HepG2 (cell line): Measurements from ENCODE around the gene BTD. TPM values are rescaled to one million over a fixed set of nuclear protein-coding genes. Genes with fewer than 3 reads are reported as not detected.
A peak's percentile ranks its signal among the peaks of the same experiment; 100 is the strongest.

Experiments
- ARID3A ChIP-seq: IDR thresholded peaks from 2 replicates; pipeline ENCODE4 v1.6.1; 2012; ENCODE audit warnings: low read depth, low read length, improper control_type of control experiment
- ARID5B ChIP-seq: IDR thresholded peaks from 2 replicates; pipeline ENCODE4 v1.4.0; 2020; ENCODE audit warnings: mild to moderate bottlenecking, missing genetic modification reagents
- DDIT3 ChIP-seq: sonication (generic); formaldehyde crosslinking; IDR thresholded peaks from 2 replicates; pipeline ENCODE4 v1.4.0; 2020; ENCODE audit warnings: mild to moderate bottlenecking, missing genetic modification reagents
- EEA1 ChIP-seq: sonication (generic); formaldehyde crosslinking; IDR thresholded peaks from 2 replicates; pipeline ENCODE4 v1.5.1; 2020; ENCODE audit warnings: mild to moderate bottlenecking, missing genetic modification reagents, borderline replicate concordance
- HIVEP1 ChIP-seq: sonication (generic); formaldehyde crosslinking; IDR thresholded peaks from 2 replicates; pipeline ENCODE4 v1.4.0; 2020; ENCODE audit warnings: mild to moderate bottlenecking, missing genetic modification reagents
- HNRNPH1 ChIP-seq: fragments of 200-400 bp; formaldehyde crosslinking; optimal IDR thresholded peaks from 2 replicates; pipeline ENCODE3; 2017; ENCODE audit warnings: mild to moderate bottlenecking, low read depth, low read length
- KMT2B ChIP-seq: IDR thresholded peaks from 2 replicates; pipeline ENCODE4 v1.6.1; 2016; ENCODE audit warnings: missing genetic modification reagents, missing compliant biosample characterization
- NFE2L2 ChIP-seq: fragments of 150-350 bp; IDR thresholded peaks from 2 replicates; pipeline ENCODE4 v1.6.1; 2014; ENCODE audit warnings: low read length
- PRMT3 ChIP-seq: sonication (generic); formaldehyde crosslinking; IDR thresholded peaks from 2 replicates; pipeline ENCODE4 v1.8.1; 2022; ENCODE audit warnings: low read depth, mild to moderate bottlenecking, moderate library complexity, missing genetic modification reagents, borderline replicate concordance
- RXRB ChIP-seq: IDR thresholded peaks from 2 replicates; pipeline ENCODE4 v1.6.1; 2016; ENCODE audit warnings: borderline replicate concordance, missing genetic modification reagents, missing compliant biosample characterization
- SAFB2 ChIP-seq: sonication (generic); formaldehyde crosslinking; IDR thresholded peaks from 2 replicates; pipeline ENCODE4 v1.5.1; 2020; ENCODE audit warnings: missing genetic modification reagents, low read depth, mild to moderate bottlenecking, borderline replicate concordance
- SP1 ChIP-seq, 2 experiments: fragments of 450-650 bp in 1 of 2; sonication (generic) in 1 of 2; formaldehyde crosslinking in 1 of 2; IDR thresholded peaks; 2 replicates each; pipeline versions ENCODE4 v1.4.0 to v1.6.1; 2016 to 2020; ENCODE audit warnings: missing genetic modification reagents in 1 of 2
- SPEN ChIP-seq: sonication (generic); formaldehyde crosslinking; IDR thresholded peaks from 2 replicates; pipeline ENCODE4 v1.5.1; 2020; ENCODE audit warnings: low read depth, mild to moderate bottlenecking, missing genetic modification reagents
- TBX2 ChIP-seq: sonication (generic); formaldehyde crosslinking; IDR thresholded peaks from 2 replicates; pipeline ENCODE4 v1.5.0; 2020; ENCODE audit warnings: missing genetic modification reagents, mild to moderate bottlenecking, borderline replicate concordance
- TOE1 ChIP-seq: sonication (generic); formaldehyde crosslinking; IDR thresholded peaks from 2 replicates; pipeline ENCODE4 v1.4.0; 2020; ENCODE audit warnings: mild to moderate bottlenecking, missing genetic modification reagents
- ZBTB34 ChIP-seq: sonication (generic); formaldehyde crosslinking; IDR thresholded peaks from 2 replicates; pipeline ENCODE4 v1.8.0; 2022; ENCODE audit warnings: mild to moderate bottlenecking, missing genetic modification reagents
- ZBTB7B ChIP-seq: sonication (generic); formaldehyde crosslinking; IDR thresholded peaks from 2 replicates; pipeline ENCODE4 v1.4.0; 2020; ENCODE audit warnings: missing genetic modification reagents
- ZNF530 ChIP-seq: sonication (generic); formaldehyde crosslinking; IDR thresholded peaks from 2 replicates; pipeline ENCODE4 v1.5.0; 2020; ENCODE audit warnings: low read depth, mild to moderate bottlenecking, missing genetic modification reagents
- ZNF556 ChIP-seq: sonication (generic); formaldehyde crosslinking; IDR thresholded peaks from 2 replicates; pipeline ENCODE4 v1.4.0; 2020; ENCODE audit warnings: mild to moderate bottlenecking, missing genetic modification reagents, borderline replicate concordance
- ZNF557 ChIP-seq: sonication (generic); formaldehyde crosslinking; IDR thresholded peaks from 2 replicates; pipeline ENCODE4 v1.4.0; 2020; ENCODE audit warnings: missing genetic modification reagents
- ZNF607 ChIP-seq: sonication (generic); formaldehyde crosslinking; IDR thresholded peaks from 2 replicates; pipeline ENCODE4 v1.5.1; 2020; ENCODE audit warnings: missing genetic modification reagents, mild to moderate bottlenecking, borderline replicate concordance
- ZNF777 ChIP-seq: sonication (generic); formaldehyde crosslinking; IDR thresholded peaks from 2 replicates; pipeline ENCODE4 v1.4.0; 2020; ENCODE audit warnings: missing genetic modification reagents
- ZSCAN22 ChIP-seq: sonication (generic); formaldehyde crosslinking; IDR thresholded peaks from 2 replicates; pipeline ENCODE4 v1.4.0; 2020; ENCODE audit warnings: mild to moderate bottlenecking, missing genetic modification reagents
- polyA plus RNA-seq, 8 experiments: library from polyadenylated mRNA; depleted of rRNA in 3 of 8; stranded (reverse) in 7 of 8; unstranded in 1 of 8; fragments of >200 nt; fragmentation: Illumina TruSeq in 4 of 8; extraction: Trizol in 4 of 8; gene quantifications; 2 replicates each; pipeline versions ENCODE4 v1.2.1 to v1.2.3, GENCODE V29; 2011 to 2016; ENCODE audit warnings: low read depth in 4 of 8, missing spikeins in 1 of 8, mixed read lengths in 1 of 8; ENCODE audit not compliant: insufficient read depth in 1 of 8
- total RNA-seq, 5 experiments: library from RNA; depleted of rRNA; stranded (reverse); fragments of >200 nt; fragmentation: Illumina TruSeq; extraction: Trizol; gene quantifications; 2 replicates each; pipeline ENCODE4 v1.2.3, GENCODE V29; 2016; ENCODE audit warnings: low read depth in 1 of 5

Gene BTD
- total and polyA plus RNA-seq, 2 of the 13 experiments (the other 11 are each of a cell fraction or from before 2014, with no cell fraction given) = 15.7 to 35.5 TPM

DNA sequence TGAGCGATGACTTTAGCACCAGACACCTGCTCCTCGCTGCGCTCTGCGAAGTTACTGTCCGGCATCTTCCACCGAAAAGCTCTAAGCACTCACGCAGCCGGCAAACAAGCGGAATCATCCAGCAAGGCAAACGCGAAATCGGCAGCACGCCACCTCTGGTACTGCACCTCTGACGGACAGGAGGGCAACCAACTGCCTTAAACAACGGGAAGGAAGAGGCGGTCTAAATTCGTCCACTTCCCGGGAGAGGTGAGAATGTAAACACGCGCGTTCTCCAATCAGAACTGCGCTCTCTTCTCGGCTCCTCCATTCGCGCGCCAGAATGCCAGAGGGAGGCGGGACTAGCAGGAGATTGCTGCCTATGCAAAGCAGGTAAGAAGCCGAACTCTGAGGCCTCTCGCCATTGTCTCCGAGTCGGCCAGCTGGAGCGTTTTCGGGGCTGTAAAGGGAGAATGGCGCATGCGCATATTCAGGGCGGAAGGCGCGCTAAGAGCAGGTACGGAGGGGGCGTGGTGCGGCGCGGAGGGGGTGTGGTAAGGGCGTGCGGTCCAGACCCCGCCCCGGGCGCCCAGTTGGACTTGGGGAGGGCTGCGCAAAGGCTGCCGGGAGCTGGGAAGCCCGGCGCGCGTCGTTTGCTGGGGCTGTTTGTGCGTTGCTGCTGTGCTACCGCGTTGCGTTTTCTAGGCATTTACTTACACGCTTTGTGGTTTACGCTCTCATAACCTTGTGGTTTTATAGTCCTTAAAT is at the start of gene BTD, which contains the start of gene HACL1 (continued):
- peak; percentile 99 for TF ChIP-seq TBX2 (CRISPR knock-in tag)
- no peak for TF ChIP-seq SP1 (IDR thresholded peaks at IDR 0.05)
- TF ChIP-seq SP1 (CRISPR knock-in tag; IDR thresholded peaks at IDR 0.05) = peak; percentile 56
- peak; percentile 54 for TF ChIP-seq ARID5B (CRISPR knock-in tag)
- peak; percentile 42; the same call in 1 of the 2 replicates for TF ChIP-seq RXRB (CRISPR knock-in tag)
- TF ChIP-seq ZBTB7B = 0 out of 2 replicates have a peak, but pooled peaks have one; percentile 14
- TF ChIP-seq EEA1 (CRISPR knock-in tag) = 0 out of 2 replicates have a peak, but pooled peaks have one; percentile 24
- TF ChIP-seq SPEN (CRISPR knock-in tag) = peak; percentile 71; the same call in 1 of the 2 replicates
- TF ChIP-seq DDIT3 (CRISPR knock-in tag) = no peak
- peak; percentile 77 for TF ChIP-seq ZNF607
- TF ChIP-seq ZBTB34 (CRISPR knock-in tag) = no peak; the same call in 1 of the 2 replicates
- no peak for TF ChIP-seq ZSCAN22 (CRISPR knock-in tag)
- no peak; the same call in 1 of the 2 replicates for TF ChIP-seq PRMT3 (CRISPR knock-in tag)
- TF ChIP-seq ZNF777 (CRISPR knock-in tag) = no peak
- peak; percentile 97 for TF ChIP-seq KMT2B
- TF ChIP-seq ZNF530 (CRISPR knock-in tag) = no peak
- peak; percentile 58; the same call in 1 of the 2 replicates for TF ChIP-seq ZNF556 (CRISPR knock-in tag)
- TF ChIP-seq SAFB2 (CRISPR knock-in tag) = peak; percentile 42; the same call in 1 of the 2 replicates
- no peak for TF ChIP-seq ZNF557 (CRISPR knock-in tag)
- peak; percentile 62 for TF ChIP-seq HIVEP1 (CRISPR knock-in tag)
- no peak; the same call in 1 of the 2 replicates for TF ChIP-seq TOE1 (CRISPR knock-in tag)
- 0 out of 2 replicates have a peak, but pooled peaks have one; percentile 49 for TF ChIP-seq ARID3A
- TF ChIP-seq HNRNPH1 = no peak
- TF ChIP-seq NFE2L2 = no peak
